A204.1 (cell line): ENCODE data around the gene B3GAT1.
"Not testable (repeated sequence)": the region's sequence is repeated elsewhere in the genome, so short reads cannot be mapped to it uniquely, and the experiment has no call there.

Source experiments
- FAIRE-seq: peaks from 2 replicates; lab custom pipeline; 2012; peaks lifted over from hg19 to GRCh38; lab: Jason Lieb, UNC

Gene B3GAT1

DNA sequence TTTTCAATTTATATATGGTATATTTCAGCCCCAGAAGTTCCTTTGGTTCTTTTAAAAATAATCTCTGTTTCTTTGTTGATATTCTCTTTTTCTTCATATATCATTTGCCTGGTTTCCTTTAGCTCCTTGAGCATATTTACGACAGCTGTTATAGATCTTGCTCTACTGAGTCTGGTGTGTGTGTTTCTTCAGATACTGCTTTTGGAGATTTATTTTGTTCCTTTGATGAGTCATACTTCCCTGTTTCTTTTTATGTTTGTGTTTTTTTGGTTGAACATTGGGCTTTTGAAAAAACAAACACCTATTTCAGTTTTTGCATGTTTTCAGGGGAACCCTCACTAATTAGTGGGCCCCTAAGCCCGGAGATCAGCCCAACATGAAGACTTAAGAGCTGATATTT is 56.9 kb downstream of the B3GAT1 start:
- no peak for FAIRE-seq

DNA sequence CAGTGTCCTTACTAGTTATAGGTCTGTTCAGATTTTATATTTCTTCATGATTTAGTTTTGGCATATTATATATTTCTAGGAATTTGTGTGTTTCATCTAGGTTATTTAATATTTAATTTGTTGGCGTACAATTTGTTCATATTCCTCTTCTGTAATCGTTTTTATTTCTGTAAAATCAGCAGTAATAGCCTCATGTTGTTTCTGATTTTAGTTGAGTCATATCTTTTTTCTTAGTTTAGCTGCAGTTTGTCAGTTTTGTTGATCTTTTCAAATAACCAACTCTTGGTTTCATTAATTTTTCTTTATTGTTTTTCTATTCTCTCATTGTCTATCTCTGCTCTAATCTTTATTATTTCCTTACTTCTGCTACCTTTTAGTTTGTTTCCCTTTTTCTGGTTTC is 59.9 kb downstream of the B3GAT1 start:
- FAIRE-seq = no peak

DNA sequence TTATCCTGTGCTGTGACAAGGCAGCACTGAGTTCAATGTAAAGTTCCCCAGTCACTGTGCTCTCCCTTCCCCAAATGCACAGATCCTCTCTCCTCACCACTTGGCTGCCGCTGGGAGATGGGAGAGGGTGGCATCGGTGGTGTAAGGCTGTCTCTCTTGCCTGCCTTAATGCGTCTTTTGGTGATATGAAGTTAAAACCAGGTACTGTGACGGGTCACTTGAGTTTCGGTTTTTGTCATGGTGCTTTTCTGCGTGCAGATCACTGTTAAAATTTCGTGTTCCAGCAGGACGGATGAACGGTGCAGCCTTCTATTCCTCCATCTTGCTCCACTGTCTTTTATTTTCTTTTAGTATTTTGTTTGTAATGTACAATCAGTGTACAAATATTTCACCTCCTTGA is 61.7 kb downstream of the B3GAT1 start:
- no peak for FAIRE-seq

DNA sequence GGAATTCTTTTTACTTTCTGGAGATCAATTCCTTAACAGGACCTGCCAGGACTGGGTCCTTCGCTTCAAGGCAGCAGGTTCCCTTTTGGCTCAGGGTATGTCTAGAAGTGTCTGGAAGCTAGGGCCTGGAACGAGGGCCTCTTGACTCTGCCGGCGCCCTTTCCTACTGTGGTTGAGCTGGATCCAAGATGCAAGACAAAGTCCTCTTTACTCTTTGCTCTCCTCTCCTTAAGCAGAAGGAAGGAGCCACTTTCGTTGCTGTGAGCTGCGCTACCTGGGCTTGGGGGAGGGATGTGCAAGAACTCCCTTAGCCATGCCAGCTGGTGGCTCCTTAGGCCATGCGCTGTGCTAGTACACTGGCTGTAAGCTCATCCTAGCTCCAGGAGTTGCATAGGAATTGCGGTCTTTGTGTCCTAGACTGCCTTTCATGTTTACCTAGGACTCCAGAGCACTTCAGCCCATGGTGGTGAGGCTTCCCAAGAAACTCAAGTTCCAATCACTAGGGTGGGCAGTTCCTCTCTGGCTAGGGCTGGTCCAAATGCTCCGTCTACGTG is 62.2 kb downstream of the B3GAT1 start:
- no peak for FAIRE-seq

DNA sequence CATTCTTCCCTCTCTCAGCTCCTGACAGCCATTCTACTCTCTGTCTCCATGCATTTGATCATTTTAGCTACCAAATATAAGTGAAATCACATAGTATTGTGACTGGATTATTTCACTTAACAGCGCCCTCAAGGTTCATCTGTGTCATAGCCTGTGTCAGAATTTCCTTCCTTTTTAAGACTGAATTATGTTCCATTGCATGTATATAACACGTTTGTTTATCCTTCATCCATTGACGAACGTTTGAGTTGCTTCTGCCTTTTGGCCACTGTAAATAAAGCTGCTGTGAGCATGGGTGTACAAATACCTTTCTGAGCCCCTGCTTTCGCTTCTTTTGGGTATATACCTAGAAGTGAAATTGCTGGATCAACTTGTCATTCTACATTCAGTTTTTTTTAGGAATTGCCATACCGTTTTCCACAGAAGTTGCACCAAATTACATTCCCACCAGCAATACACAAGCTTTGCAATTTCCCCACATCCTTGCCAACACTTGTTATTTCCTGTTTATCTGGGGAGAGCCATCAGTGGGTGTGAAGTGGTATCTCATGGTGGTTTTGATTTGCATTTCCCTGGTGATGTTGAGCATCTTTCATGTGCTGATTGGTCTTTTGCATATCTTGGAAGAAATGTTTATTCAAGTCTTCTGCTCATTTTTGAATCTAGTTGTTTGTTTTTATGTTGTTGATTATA is 62.8 kb downstream of the B3GAT1 start:
- FAIRE-seq = no peak

DNA sequence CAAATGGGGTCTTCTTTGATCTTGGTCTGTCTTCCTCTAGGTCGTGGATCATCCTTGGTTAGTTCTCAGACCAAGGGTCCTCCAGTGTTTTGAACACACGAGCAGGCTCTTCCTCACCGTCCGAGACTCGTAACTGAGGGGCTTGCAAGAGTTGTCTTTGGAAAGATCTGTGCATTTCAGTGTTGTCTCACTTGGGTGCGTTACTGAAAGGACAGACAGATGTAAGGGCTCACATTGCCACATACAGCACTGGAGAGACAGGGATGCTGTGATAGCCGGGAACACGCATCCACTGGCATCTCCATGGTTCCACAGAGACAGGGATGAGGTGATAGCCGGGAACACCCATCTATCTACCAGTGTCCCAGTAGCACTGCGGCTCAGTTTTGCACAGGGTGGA is 64.6 kb downstream of the B3GAT1 start:
- FAIRE-seq = no peak

DNA sequence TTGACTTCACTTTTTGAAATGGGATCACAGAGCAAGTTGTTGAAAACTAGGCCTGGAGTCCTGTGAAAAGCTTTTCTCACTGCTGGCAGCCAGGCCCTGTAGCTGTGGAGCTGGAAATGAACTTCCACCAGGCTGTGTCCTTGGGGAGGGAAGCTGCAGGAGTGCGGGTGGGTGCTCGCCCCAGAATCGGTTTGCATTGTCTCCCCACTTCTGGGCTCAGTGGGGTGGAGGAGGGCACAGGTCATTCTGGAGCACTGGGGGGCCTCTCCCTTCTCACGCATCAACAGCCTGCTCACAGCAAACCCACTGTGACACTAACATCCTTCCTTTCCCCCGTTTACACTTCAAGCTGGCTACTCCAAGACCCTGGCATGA is 65.1 kb downstream of the B3GAT1 start:
- FAIRE-seq = no peak

DNA sequence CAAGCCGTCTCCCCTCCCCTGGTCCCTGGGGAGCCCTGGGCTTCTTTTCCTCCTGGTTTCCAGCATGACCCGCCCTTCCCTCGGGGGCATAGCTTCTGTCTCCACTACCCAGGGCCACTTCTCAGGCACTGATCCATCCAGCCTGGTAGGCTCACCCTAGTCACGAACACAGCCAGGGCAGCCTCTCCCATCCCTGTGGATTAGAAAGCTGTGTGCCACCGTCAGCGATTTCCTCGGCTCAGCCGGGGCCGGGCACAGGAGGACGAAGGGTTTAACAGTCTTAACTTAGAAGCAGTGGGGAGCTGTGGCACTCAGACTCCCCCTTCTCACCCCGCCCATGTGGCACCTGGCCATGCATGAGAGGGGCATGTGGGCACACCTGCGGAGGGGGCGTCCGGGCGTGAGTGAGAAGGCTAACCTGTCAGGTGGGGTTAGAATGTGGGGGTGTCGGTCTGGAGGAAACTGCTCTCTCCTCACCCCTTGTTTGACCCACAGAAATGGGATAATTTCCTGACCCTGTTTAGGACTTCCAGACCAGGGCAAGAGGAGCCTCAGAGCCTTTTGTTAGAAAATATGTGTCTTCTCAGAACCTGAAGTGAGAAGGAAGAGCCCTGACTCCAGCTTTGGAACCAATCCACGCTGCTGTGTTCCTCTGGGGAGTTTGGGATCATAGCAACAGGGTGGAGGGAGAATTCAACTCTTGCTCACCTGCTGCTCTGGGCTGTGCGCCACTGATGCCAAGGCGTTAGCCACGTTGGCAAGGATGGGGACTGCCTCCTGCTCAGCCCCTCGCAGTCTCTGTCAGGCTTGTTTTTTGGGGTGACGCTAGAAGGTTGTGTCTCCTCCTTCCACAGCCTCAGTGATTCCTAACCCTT is 65.7 kb downstream of the B3GAT1 start:
- no peak for FAIRE-seq

DNA sequence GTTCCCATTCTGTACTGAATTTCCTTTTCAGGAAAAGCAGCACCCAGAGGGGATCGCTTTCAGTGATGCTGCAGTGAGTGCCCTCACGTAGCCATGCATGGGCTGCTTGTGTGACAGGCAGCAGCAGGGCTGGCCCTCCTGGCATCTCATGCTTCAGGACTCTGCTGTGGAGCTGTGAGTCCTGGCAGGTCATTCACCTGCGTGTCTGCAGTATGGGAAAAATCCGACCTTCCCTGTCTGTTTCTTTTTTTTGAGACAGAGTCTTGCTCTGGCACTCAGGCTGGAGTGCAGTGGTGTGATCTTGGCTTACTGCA is 66.8 kb downstream of the B3GAT1 start:
- FAIRE-seq = no peak

DNA sequence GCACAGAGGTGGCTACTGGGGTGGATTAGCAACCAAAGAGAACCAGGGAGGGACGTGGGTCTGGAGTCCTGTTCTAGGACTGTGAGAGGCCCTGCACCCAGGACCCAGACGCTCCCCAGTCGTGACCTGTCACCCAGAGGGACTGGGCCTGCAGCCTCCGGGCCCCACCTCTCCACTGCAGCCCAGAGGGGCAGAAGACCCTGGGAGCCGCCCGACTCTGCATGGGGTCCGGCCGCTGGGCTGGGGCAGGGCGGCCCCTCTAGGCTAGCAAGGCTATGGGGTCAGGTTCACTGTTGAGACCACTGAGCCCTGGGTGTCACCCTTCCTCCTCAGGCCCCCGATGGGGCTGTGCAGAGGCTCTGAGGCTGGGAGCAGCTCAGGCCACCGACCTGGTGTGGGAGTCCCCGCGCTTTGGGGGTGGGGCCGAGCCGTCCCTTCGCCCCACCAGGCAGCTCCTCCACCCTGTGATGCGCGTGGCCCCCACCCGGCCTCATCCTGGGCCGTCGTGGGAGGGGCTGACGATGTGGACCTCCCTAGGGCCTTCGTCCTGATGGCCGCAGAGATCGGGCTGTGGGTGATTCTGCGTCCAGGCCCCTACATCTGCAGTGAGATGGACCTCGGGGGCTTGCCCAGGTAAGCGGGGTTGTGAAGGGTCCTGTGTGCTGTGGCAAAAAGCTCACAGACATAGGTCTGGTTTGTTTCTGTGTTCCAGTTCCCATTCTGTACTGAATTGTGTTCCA is 67.4 kb downstream of the B3GAT1 start:
- FAIRE-seq = not testable (repeated sequence)

DNA sequence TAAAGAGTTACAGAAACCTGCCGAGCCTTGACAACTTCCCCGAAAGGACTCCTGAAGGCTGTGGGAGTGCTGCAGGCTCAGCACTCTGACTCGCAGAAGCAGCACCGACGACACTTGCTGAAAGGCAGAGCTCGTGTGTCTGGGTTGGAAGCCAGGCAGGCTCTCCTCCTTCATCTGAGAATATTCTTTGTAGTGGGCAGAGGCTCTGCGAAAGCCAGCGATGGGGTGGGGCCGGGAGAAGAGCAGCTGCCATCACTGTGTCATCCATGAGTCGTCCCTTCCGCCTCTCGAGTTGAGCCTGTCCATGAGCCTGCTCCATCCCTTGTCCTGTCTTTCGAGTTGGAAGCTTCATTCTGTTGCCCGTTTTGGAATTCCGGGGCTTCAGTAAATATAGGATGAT is 68.4 kb downstream of the B3GAT1 start:
- no peak for FAIRE-seq

DNA sequence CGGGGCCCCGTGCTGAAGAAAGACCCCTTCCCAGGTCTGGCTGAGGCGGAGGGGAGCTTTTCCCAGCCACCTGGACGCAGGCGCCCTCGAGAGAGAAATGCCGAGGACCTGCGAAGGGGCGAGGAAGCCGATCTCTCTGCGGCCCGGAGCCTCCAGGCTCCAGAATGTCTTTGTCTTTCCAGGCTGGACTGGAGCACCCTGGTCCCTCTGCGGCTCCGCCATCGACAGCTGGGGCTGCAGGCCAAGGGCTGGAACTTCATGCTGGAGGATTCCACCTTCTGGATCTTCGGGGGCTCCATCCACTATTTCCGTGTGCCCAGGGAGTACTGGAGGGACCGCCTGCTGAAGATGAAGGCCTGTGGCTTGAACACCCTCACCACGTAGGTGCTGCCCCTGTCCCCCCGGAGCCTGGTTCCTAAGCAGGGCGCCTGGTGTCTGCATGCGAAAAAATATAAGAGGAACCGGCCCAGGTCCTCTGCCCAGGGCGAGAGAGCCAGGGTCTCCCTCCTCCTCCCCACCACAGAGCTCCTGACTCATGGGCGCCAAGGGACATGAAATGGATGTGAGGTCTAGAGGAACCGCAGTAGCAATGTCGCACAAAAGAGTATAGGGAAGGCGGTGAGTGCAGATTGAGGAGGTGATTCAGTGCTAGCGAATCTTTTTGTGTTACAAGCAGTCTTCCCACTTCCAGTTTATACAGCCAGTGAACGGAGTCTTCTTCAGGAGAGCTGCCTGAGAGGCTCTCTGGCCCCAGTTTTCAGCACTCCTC is 69.3 kb downstream of the B3GAT1 start:
- FAIRE-seq = no peak

DNA sequence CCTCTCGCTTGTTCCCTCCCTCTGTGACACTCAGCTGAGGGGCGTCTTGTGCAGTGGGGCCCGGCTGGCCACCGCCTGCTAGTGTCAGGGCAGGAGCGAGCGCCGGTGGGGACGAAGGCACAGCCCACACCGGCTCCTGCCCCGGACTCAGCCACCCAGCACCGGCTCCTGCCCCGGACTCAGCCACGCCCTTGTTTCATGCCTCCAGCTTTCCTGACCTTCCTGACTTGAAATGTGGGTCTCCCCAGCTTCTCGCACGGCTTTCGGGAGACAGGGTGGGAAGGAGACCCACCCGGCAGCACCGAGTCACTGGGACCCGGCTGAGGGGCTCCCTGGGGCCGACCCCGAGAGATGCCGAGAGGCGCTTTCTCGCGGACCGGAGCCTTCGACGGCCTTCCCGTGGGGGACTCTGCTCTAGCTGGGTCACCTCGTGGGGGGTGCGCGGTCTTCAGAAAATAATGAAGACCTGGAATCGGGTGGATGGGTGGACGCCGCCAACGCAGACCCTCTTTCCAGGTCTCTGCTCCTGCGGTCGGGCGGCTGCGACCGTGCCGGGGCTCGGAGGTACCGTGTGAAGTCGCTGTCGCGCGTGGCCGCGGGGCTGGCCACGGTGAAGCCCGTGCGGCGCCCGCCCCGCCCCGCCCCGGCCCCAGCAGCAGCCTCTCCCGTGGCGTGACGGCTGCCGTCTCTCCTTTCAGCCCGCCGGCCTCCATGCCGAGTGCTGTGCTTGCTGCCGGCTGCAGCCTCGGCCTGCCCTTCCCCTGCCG is 70.1 kb downstream of the B3GAT1 start:
- no peak for FAIRE-seq

DNA sequence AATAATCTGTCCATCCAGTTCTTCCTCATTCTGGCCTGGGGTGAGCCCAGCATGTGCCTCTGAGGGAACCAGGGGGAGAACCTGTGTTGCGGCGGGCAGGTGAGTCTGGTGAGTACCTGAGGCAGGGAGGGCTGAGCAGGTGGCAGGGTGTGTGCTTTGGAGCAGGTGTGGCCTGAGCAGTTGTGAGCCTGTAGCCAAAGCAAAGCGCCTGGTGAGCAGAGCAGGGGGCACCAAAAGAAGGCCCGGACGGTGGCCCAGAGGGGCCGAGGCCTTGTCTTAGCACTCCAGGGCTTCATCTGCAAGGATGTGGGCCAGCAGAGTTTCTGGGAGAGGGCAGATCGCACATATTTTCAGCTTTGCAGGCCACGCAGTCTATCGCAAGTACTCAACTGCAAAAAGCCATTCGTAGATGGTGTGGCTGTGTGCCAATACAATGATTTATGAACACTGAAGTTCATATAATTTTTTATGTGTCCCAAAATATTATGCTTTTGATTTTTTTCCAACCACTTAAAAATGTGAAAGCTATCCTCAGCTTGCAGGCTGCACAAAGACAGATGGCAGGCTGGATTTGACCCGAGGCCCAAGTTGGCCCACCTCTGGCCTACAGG is 71.6 kb downstream of the B3GAT1 start:
- FAIRE-seq = no peak

DNA sequence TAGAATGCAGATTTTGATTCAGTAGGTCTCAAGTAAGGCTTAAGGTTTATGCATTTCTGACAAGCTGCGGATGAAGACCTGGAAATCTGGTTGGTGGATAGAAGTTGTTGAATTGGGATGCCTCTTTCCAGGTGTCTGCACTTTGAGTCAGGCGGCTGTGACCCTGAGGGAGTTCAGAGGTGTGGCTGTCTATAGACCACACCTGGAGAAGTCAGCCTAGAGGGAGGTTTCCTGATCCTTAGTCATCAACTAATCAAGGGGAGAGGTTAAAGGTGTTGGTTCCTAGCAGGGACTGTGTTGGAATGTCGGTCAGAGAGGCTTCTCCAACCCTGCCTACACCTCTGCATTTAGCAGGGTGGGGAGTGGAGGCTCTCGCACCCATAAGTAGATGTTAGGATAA is 72.3 kb downstream of the B3GAT1 start:
- no peak for FAIRE-seq

DNA sequence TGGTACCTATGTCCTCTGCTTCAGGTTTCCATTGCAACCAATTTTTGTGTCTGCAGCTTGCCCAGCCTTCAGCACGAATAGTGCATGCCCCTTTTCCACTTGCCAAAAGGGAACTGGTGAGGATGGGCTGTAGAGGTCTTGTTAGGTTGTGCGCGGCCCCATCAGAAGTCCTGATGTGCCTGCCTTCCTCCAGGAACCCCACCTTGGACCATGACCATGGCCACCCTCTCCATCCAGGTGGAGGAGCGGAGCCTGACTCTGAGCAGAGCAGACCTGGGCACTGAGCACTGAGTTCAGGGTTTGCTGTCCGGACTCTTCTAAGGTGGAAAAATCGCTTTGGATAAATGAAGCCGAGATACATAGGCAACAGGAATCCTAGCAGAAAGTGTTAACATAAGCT is 73.4 kb downstream of the B3GAT1 start:
- no peak for FAIRE-seq

DNA sequence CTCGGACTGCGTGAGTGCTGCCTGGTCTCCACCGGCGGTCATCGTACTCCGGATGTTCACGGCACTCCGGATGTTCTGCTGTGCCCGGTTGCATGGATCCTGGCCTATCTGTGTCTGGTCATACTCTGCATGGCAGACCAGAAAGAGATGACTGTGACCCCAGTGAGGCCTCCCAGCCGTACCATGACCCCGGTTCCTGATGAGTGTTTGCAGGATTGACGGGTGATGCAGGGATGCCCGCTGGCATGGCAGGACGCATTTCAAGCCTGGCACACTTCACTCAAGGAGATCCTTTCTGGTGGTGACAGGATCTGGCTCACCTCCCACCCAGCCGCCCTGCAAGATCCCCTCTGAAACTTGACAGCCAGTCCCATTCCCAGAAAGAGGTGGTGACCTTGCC is 74.0 kb downstream of the B3GAT1 start:
- FAIRE-seq = no peak

DNA sequence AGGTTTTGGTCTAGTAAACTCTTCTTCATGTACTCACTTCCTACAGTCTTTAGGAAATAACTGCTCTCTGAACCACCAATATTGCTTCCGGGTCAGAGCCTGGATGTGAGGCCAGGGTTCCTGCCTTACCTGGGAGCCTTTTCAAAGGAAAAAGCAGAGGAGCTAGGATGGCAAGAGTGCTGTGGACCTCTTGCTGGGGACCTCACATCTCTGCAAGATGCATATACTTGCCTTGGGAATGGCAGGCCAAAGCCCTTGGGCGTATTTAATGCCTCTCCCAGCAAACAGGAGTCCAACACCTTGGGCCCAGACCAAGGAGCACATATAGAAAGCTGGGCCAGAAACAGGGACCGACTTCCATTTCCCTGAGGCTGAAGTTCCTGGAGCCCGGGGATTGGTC is 75.0 kb downstream of the B3GAT1 start:
- no peak for FAIRE-seq

DNA sequence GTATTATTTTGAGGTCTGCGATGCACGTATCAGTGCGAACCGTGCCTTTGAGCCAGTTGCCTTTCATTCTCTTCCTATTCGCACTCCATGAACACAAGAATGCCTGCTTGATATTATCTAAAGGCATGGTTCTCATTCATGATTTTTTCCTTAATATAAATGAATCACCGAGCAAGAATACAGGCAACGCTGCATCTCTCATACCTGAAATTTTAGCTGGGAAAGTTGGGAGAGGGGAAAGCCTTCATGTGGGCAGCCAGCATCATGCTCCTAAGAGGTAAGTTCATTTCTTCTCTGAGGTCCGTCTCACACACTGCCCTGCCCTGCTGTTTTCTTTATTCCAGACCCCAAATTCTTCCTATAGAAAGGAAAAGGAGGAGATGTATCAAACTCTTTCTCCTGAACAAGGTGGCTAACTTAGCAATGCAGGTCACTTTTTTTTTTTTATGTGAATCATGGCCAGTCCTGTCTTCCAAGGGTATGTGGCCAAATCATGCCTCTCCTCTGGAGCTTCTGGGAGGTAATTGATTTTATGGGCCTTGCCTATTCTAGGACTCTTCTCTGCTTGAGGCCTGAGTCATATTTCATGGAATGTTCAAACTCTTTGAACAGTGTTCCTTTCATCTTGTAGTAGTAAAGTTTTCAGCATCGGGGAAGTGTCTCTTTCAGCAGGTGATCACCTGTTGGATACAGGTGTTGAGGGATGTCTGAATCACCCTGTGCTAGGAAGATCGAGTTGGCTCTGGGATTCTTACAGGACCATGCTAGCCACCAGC is 77.1 kb downstream of the B3GAT1 start:
- no peak for FAIRE-seq

DNA sequence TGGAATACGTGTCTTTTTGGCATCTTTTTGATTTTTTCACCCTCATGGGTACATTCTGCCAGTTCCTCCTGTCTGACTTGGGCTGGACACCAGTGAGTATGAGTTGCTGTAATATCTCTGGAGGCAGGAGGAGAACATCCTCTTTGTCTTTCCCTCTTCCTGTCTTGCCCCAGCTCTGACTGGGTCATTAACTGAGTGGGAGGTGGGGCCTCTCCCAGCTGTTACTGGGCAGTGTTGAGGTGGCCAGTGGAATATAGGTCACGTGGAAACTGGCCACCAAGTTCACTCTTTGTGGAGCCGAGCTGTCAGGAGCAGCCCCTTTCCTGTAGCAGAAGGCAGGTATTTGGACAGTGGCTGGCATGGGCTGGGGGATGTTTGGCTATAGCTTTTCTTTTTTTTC is 78.1 kb downstream of the B3GAT1 start:
- FAIRE-seq = no peak
